GM12878 (cell line): Measurements from ENCODE around the gene PNISR. TPM values are rescaled to one million over a fixed set of nuclear protein-coding genes. Genes with fewer than 3 reads are reported as not detected.
A peak's percentile ranks its signal among the peaks of the same experiment; 100 is the strongest.

Experiments
- ATAC-seq: fragments of 200-7000 bp; cut with Tn5 transposase; 3 replicates; pipeline ENCODE4 v1.9.1; 2020; ENCODE audit warnings: mild to moderate bottlenecking, moderate library complexity
- Bru-seq: library from RNA; stranded (reverse); fragments of 400-500 nt; gene quantifications from one replicate; lab custom pipeline; 2021; lab: Mats Ljungman, UMichigan
- BruChase-seq, 2 experiments: library from RNA; stranded (reverse); fragments of 400-500 nt; gene quantifications; one replicate each; lab custom pipeline; 2021; lab: Mats Ljungman, UMichigan
- BruUV-seq: library from RNA; stranded (reverse); fragments of 400-500 nt; replicated peaks from 2 replicates; lab custom pipeline; 2021; lab: Mats Ljungman, UMichigan
- CTCF ChIA-PET: fragments of 300-600 bp; sonication (Branson Sonifier 250); formaldehyde crosslinking; extraction: SDS; loops from one replicate; lab custom pipeline; 2021; ENCODE audit warnings: inconsistent platforms; lab: Yijun Ruan, JAX
- POLR2A ChIA-PET: fragments of 350-600 bp; formaldehyde crosslinking; extraction: SDS; loops from one replicate; lab custom pipeline; 2021; ENCODE audit warnings: inconsistent platforms; lab: Charles Lee
- RAD21 ChIA-PET: fragments of 300-600 bp; sonication (Branson Sonifier 250); formaldehyde crosslinking; loops from one replicate; lab custom pipeline; 2023; ENCODE audit warnings: antibody characterized with exemption; ENCODE audit not compliant: unreplicated experiment; lab: Charles Lee
- SMC1A ChIA-PET: fragments of 300-600 bp; sonication (Branson Sonifier 250); formaldehyde crosslinking; loops from one replicate; lab custom pipeline; 2023; ENCODE audit not compliant: unreplicated experiment, uncharacterized antibody; lab: Charles Lee
- DNase-seq: peaks from one replicate; pipeline ENCODE4 v3.0.0-alpha.2; 2011; ENCODE audit warnings: low read depth, low spot score
- FAIRE-seq: peaks from 3 replicates; lab custom pipeline; 2011; peaks lifted over from hg19 to GRCh38; lab: Jason Lieb, UNC
- H2AFZ ChIP-seq: 2 replicates; pipeline ENCODE4 v1.6.0; 2011; ENCODE audit warnings: low read depth, low read length, control low read depth; ENCODE audit not compliant: control insufficient read depth
- H3K27ac ChIP-seq: 2 replicates; pipeline ENCODE4 v1.5.1; 2011; ENCODE audit warnings: control low read depth; ENCODE audit not compliant: control insufficient read depth, insufficient read depth
- H3K27me3 ChIP-seq, 2 experiments: replicated peaks in 1 of 2; 2 replicates each; pipeline versions ENCODE4 v1.6.0 to v1.6.1; 2011; ENCODE audit warnings: low read length in 1 of 2; ENCODE audit not compliant: control insufficient read depth in 2 of 2, insufficient read depth in 2 of 2
- H3K36me3 ChIP-seq, 2 experiments: 2 replicates each; pipeline ENCODE4 v1.5.1; 2011; ENCODE audit warnings: low read length in 1 of 2; ENCODE audit not compliant: control insufficient read depth in 2 of 2, insufficient read depth in 2 of 2
- H3K4me1 ChIP-seq: 2 replicates; pipeline ENCODE4 v1.6.1; 2011; ENCODE audit warnings: mild to moderate bottlenecking, low read length, moderate library complexity, mixed read lengths; ENCODE audit not compliant: control insufficient read depth, insufficient read depth
- H3K4me2 ChIP-seq: 2 replicates; pipeline ENCODE4 v1.6.0; 2011; ENCODE audit warnings: control low read depth; ENCODE audit not compliant: control insufficient read depth, insufficient read depth
- H3K4me3 ChIP-seq: fragments of 200-600 bp; sonication (generic); 2 replicates; pipeline ENCODE4 v1.5.1; 2016
- H3K79me2 ChIP-seq: 2 replicates; pipeline ENCODE4 v1.6.0; 2011; ENCODE audit warnings: low read length; ENCODE audit not compliant: control insufficient read depth, insufficient read depth
- H3K9ac ChIP-seq: 2 replicates; pipeline ENCODE4 v1.8.0; 2011; ENCODE audit warnings: low read length, control low read depth, mixed read lengths; ENCODE audit not compliant: control insufficient read depth, insufficient read depth
- H3K9me3 ChIP-seq: replicated peaks from 3 replicates; pipeline ENCODE4 v1.5.1; 2011; ENCODE audit warnings: mild to moderate bottlenecking, low read length; ENCODE audit not compliant: control insufficient read depth, insufficient read depth
- H4K20me1 ChIP-seq: 2 replicates; pipeline ENCODE4 v1.6.0; 2011; ENCODE audit not compliant: control insufficient read depth, insufficient read depth
- BACH1 ChIP-seq: fragments of 450-650 bp; IDR thresholded peaks from 2 replicates; pipeline ENCODE4 v1.6.1; 2017; ENCODE audit warnings: mild to moderate bottlenecking, borderline replicate concordance
- EED ChIP-seq: sonication (generic); IDR thresholded peaks from 2 replicates; pipeline ENCODE4 v1.6.1; 2016; ENCODE audit warnings: antibody characterized with exemption, low read depth
- EGR1 ChIP-seq, 2 experiments: IDR thresholded peaks; 1 replicate in 1 of 2; 2 replicates in 1 of 2; pipeline ENCODE4 v1.6.1; 2011 to 2012; ENCODE audit warnings: low read depth in 2 of 2, low read length in 2 of 2, borderline replicate concordance in 1 of 2, mild to moderate bottlenecking in 1 of 2, moderate library complexity in 1 of 2
- EZH2 ChIP-seq: IDR thresholded peaks from 2 replicates; pipeline ENCODE4 v1.6.1; 2012; ENCODE audit warnings: low read depth, mild to moderate bottlenecking, control low read depth, inconsistent platforms, low read length, borderline replicate concordance; ENCODE audit not compliant: control insufficient read depth
- FOXK2 ChIP-seq: fragments of 450-650 bp; IDR thresholded peaks from 2 replicates; pipeline ENCODE4 v1.6.1; 2017; ENCODE audit warnings: mild to moderate bottlenecking, moderate library complexity
- HDAC2 ChIP-seq: fragments of 200-600 bp; sonication (generic); IDR thresholded peaks from 2 replicates; pipeline ENCODE4 v1.6.1; 2017
- KDM1A ChIP-seq: fragments of 200-600 bp; sonication (generic); IDR thresholded peaks from 2 replicates; pipeline ENCODE4 v1.6.1; 2016; ENCODE audit warnings: borderline replicate concordance
- NBN ChIP-seq: fragments of 450-650 bp; IDR thresholded peaks from 2 replicates; pipeline ENCODE4 v1.6.1; 2016
- PBX3 ChIP-seq: IDR thresholded peaks from 2 replicates; pipeline ENCODE4 v1.6.1; 2011; ENCODE audit warnings: mild to moderate bottlenecking, low read depth, low read length, moderate library complexity; ENCODE audit not compliant: insufficient replicate concordance
- RCOR1 ChIP-seq: conservative IDR thresholded peaks from 2 replicates; pipeline ENCODE4 v1.6.1; 2012; ENCODE audit warnings: low read depth, low read length, improper control_type of control experiment
- RELA ChIP-seq: fragments of 450-650 bp; IDR thresholded peaks from 2 replicates; pipeline ENCODE4 v1.8.0; 2014; ENCODE audit warnings: borderline replicate concordance; ENCODE audit not compliant: partially characterized antibody
- RUNX3 ChIP-seq: IDR thresholded peaks from 2 replicates; pipeline ENCODE4 v1.6.1; 2012; ENCODE audit warnings: low read length, inconsistent platforms
- SIX5 ChIP-seq: IDR thresholded peaks from 2 replicates; pipeline ENCODE4 v1.6.1; 2011; ENCODE audit warnings: mild to moderate bottlenecking, low read depth, low read length, moderate library complexity; ENCODE audit not compliant: severe bottlenecking
- USF2 ChIP-seq: IDR thresholded peaks from 2 replicates; pipeline ENCODE4 v1.6.1; 2011; ENCODE audit warnings: low read depth, low read length, improper control_type of control experiment, borderline replicate concordance
- WGBS: methylation state at CpG from one replicate; pipeline ENCODE4 v1.1.6; 2016; ENCODE audit warnings: low lambda C conversion rate; ENCODE audit not compliant: insufficient replicate concordance, insufficient coverage; ENCODE audit errors: missing lambda C conversion rate; 5-methylcytosine and 5-hydroxymethylcytosine counted together
- in situ Hi-C: fragments of 300-500 bp; cut with MboI; formaldehyde crosslinking; loops from 9 replicates; pipeline ENCODE4 v1.14.3; 2018; ENCODE audit warnings: mixed read lengths
- intact Hi-C: fragments of 100-400 bp; cut with micrococcal nuclease; formaldehyde crosslinking; loops from one replicate; pipeline ENCODE4 v1.14.2; 2022; ENCODE audit not compliant: unreplicated experiment
- long read RNA-seq, 2 experiments: library from polyadenylated mRNA; unstranded; transcript quantifications; one replicate each; pipeline ENCODE4 v2.0.0, GENCODE V29; 2019 to 2020
- polyA minus RNA-seq, 3 experiments: library from RNA; depleted of rRNA, polyadenylated mRNA; stranded (reverse); fragments of >200 nt; gene quantifications; 2 replicates each; pipeline ENCODE4 v1.2.3, GENCODE V29; 2011
- polyA plus RNA-seq, 11 experiments: library from polyadenylated mRNA; depleted of rRNA in 4 of 11; unstranded in 6 of 11; stranded (reverse) in 5 of 11; fragments of >200 nt; fragmentation: Nextera tagmentation in 4 of 11; fragmentation: Illumina TruSeq in 1 of 11; extraction: Ambion mirVana in 4 of 11; extraction: Trizol in 1 of 11; gene quantifications; 1 replicate in 1 of 11; 2 replicates in 10 of 11; pipeline versions ENCODE4 v1.2.1 to v1.2.3, GENCODE V29; 2011 to 2016; ENCODE audit warnings: inconsistent platforms in 2 of 11, missing spikeins in 2 of 11, low read depth in 1 of 11
- total RNA-seq, 4 experiments: library from RNA; depleted of rRNA in 3 of 4; stranded (reverse); fragments of >200 nt in 3 of 4; fragmentation: Illumina TruSeq in 1 of 4; extraction: Trizol in 1 of 4; gene quantifications; 2 replicates each; pipeline versions ENCODE4 v1.2.1 to v1.2.3, GENCODE V29; 2013 to 2021

The PNISR gene
- total RNA-seq (2013; cell fraction: nucleolus; rRNA removed) = 1,195 and 1,218 TPM in 2 replicates
- total RNA-seq (2014; rRNA removed) (104 and 136 TPM in 2 replicates), total RNA-seq (2014; rRNA removed; fragmentation: Illumina TruSeq; extraction: Trizol) (130 and 137 TPM in 2 replicates), total RNA-seq (2021) (84.0 and 105 TPM in 2 replicates), polyA plus RNA-seq (2011; rRNA removed) (153 and 241 TPM in 2 replicates), polyA plus RNA-seq (2014; fragmentation: Illumina TruSeq; extraction: Trizol) (180 and 254 TPM in 2 replicates), polyA plus RNA-seq (2014; fragmentation: Nextera tagmentation; extraction: Ambion mirVana) (100 to 1,000 TPM in 1 of 2 experiments, 10 to 100 TPM in 1; 94.6 to 103 TPM), polyA plus RNA-seq (2014; rRNA removed) (96.9 and 120 TPM in 2 replicates), polyA plus RNA-seq (2016; fragmentation: Nextera tagmentation; extraction: Ambion mirVana) (10 to 100 TPM; 79.1 to 81.1 TPM), polyA minus RNA-seq (2011; rRNA and poly(A)+ RNA removed) (63.4 and 68.4 TPM in 2 replicates), Bru-seq, nascent RNA (percentile 98 among the genes with signal in this experiment), BruChase-seq, experiment 1, labeled RNA remaining after a 6-hour chase (percentile 99 among the genes with signal in this experiment), BruChase-seq, experiment 2, labeled RNA remaining after a 2-hour chase (percentile 99 among the genes with signal in this experiment)
- polyA plus RNA-seq (2011; ENCODE audit: low read depth) = 98.1 TPM
- polyA plus RNA-seq (2011; cell fraction: cytosol; rRNA removed) = 41.7 and 45.9 TPM in 2 replicates
- polyA plus RNA-seq (2011; cell fraction: nucleus; rRNA removed) = 301 and 428 TPM in 2 replicates
- 134 and 145 TPM in 2 replicates for polyA plus RNA-seq (2012)
- polyA minus RNA-seq (2011; cell fraction: cytosol; rRNA and poly(A)+ RNA removed) = 26.2 and 29.3 TPM in 2 replicates
- polyA minus RNA-seq (2011; cell fraction: nucleus; rRNA and poly(A)+ RNA removed) = 115 and 137 TPM in 2 replicates
- long read RNA-seq, experiment 1, full-length matches to known transcripts = 15 of 54 reads
- long read RNA-seq, experiment 1, partial matches to known transcripts = 24 of 54 reads
- long read RNA-seq, experiment 1, other reads (novel, unspliced or antisense) = 15 of 54 reads
- long read RNA-seq, experiment 2, full-length matches to known transcripts = 138 of 583 reads
- long read RNA-seq, experiment 2, partial matches to known transcripts = 341 of 583 reads
- long read RNA-seq, experiment 2, other reads (novel, unspliced or antisense) = 104 of 583 reads

GRCh38 chr6:99424761-99425646, at the start of gene PNISR:
PNISR (minus strand) TSS chr6:99425308; CDS start chr6:99414659, 10,649 bp downstream.
- no peaks in the 10 kb centered on the region for H4K20me1 ChIP-seq
- H3K4me3 ChIP-seq = peak within 1 kb of the TSS; percentile 94
- CTCF ChIA-PET = interaction anchor here (0.6 to 5.1 kb wide), 17 partner anchors 8 to 321 kb away, joined by 3 to 61 read pairs (median 4); no protein-coding TSS in a partner anchor
- peak; percentile 97 for DNase-seq
- peak within 1 kb of the TSS; percentile 79 for H3K4me2 ChIP-seq
- H3K9ac ChIP-seq = peak within 1 kb of the TSS; percentile 94
- POLR2A ChIA-PET = interaction anchor here (0.6 to 2.1 kb wide), 16 partner anchors 10 to 144 kb away, joined by 3 to 7 read pairs (median 4); partner anchors contain the start of genes CCNC and COQ3
- in situ Hi-C loops = no loop called here
- H3K27me3 ChIP-seq = no peaks in the 10 kb centered on the region
- H3K4me1 ChIP-seq = peaks cover 15% of the 10 kb centered on the region
- peaks cover 67% of the 10 kb centered on the region for H3K79me2 ChIP-seq
- WGBS = 1% methylated on average over 53 of the region's 53 CpGs
- SMC1A ChIA-PET = interaction anchor here (0.8 to 3.1 kb wide), 14 partner anchors 8 to 95 kb away, joined by 3 to 46 read pairs (median 6); partner anchors contain the start of gene COQ3
- H3K27ac ChIP-seq = peak within 1 kb of the TSS; percentile 95
- peak; percentile 91 for ATAC-seq
- H3K36me3 ChIP-seq = peaks cover 0 to 7% of the 10 kb centered on the region in 2 experiments; a peak in 2 of 4 replicates
- RAD21 ChIA-PET = interaction anchor here (1.0 to 3.2 kb wide), 9 partner anchors 8 to 444 kb away, joined by 3 to 36 read pairs (median 4); partner anchors contain the start of gene COQ3
- H3K9me3 ChIP-seq = no peaks in the 10 kb centered on the region
- peak; percentile 96 for FAIRE-seq
- TSS peak; percentile 71 for BruUV-seq
- H2AFZ ChIP-seq = peak within 1 kb of the TSS; percentile 96
- intact Hi-C loops = loop anchor here (1.0 to 2.0 kb wide), 3 partner anchors 95 to 144 kb away; partner anchors contain the start of gene CCNC
- TF ChIP-seq RUNX3 = peak; percentile 75
- no peak; the same call in 1 of the 2 replicates for TF ChIP-seq FOXK2
- peak; percentile 78 for TF ChIP-seq PBX3
- TF ChIP-seq BACH1 = peak; percentile 82
- no peak for TF ChIP-seq HDAC2
- no peak for TF ChIP-seq KDM1A
- TF ChIP-seq EGR1 (IDR thresholded peaks at IDR 0.05; ENCODE audit: borderline replicate concordance in 1 of 2, low read depth in 2 of 2, low read length in 2 of 2) = peak in 1 of 2 experiments; percentile 93; a peak in 2 of 3 replicates
- TF ChIP-seq RCOR1 = no peak
- peak; percentile 49 for TF ChIP-seq EED
- TF ChIP-seq RELA = peak; percentile 40
- no peak for TF ChIP-seq EZH2
- TF ChIP-seq SIX5 = peak; percentile 82
- peak; percentile 80 for TF ChIP-seq USF2
- TF ChIP-seq NBN = peak; percentile 47; the same call in 1 of the 2 replicates
